SIG-M5 (cell line): Measurements from ENCODE around the gene NMNAT2.

Experiments
- DNase-seq: peaks from one replicate; lab custom pipeline; 2025; lab: John Stamatoyannopoulos, UW

NMNAT2 gene

DNA sequence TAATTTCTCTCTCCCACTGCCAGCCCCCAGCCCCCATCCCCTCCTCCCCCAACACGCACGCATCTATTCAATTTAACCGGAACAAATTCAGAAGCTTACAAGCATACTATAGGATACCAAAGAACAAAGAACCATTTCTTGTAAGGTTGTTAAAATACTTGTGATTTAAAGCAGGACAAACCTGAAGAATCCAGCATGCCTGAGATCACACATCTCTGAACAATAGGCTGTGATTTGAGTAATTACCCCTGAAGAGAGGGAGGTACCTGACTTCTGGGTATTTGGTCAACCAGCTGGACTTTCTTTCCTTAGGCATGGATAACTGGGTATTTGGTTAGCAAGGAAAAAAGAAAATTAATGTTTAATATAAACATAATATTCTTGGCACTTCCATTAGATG is 105.1 kb downstream of the NMNAT2 start:
- no peak for DNase-seq

GRCh38 chr1:183310753-183311479 is 107.3 kb downstream of the NMNAT2 start:
- no peak for DNase-seq

GRCh38 chr1:183308719-183309118 is 109.5 kb downstream of the NMNAT2 start:
- no peak for DNase-seq

DNA sequence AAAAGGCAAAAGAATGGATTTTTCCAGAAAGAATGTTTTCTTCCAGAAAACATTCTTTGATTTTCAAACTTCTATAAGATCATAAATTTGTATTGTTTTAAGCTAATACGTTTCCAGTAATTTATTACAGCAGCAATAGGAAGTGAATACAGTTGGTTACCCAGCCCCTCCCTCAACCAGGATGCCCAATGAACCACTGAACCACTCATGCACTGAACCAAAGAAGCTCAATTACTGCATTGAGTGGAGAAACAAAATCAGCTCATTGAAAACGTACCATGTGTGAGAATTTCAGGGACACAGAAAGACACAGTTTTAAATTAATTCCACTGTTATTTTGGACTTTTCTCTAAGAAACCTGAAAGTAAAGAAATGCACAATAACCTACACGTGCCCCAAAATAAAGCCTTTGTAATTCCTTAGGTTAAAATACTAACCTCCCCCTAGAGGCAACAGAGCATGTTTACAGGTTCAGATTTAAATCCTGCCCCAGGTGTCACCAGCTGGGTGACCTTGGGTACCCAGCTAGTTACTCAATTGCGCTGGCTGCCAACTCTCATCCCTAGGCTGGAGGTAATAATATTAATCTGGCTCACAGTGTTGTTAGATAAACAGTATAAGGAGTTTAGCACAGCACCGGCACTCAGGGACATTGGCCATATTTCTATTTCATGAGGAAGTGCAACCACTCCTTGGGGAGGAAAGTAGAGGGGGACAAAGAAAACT is 111.7 kb downstream of the NMNAT2 start:
- no peak for DNase-seq

- no peak for DNase-seq
Observed at GRCh38 chr1:183304440-183305107, 113.6 kb downstream of the NMNAT2 start.

- DNase-seq, result no peak
Observed at GRCh38 chr1:183303901-183304300, 114.3 kb downstream of the NMNAT2 start.

DNA sequence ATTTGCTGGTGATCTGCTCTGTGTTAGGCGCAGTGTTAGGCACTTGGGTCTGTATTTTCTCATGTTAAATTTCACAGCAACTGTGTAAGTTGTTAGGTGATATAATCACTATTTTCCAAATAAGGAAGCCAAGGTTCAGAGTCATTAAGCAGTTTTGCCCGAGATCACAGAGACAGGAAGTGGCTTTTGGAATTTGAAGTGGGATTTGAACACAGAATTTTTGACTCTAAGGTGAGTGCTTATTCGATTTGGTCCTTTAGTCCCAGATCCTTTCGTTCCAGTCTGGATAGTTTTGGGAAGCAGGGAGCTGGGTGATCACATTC is 114.9 kb downstream of the NMNAT2 start:
- no peak for DNase-seq

GRCh38 chr1:183302452-183303322 is 115.5 kb downstream of the NMNAT2 start:
- DNase-seq, result no peak

- DNase-seq, result no peak
Observed at GRCh38 chr1:183301239-183301638, 116.9 kb downstream of the NMNAT2 start.

DNA sequence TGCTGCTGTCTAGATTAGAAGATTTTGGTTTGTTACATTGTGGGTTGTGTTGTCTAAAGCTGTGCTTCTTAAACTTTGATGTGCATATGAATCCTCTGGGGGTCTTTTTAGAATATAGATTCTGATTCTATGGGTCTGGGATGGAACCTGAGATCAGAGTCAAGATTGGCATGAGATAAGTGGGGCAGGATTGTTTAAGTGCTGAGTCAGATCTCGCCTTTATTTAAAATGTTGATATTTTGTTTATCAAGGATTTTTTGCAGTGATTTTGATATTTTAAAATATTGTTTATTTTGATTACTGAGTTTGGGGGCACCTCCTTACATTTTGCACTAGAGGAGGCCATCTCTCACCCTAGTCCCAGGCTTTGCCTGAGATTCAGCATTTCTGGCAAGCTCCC is 117.4 kb downstream of the NMNAT2 start:
- DNase-seq, result no peak

- DNase-seq, result no peak
Observed at GRCh38 chr1:183300395-183300794, 117.8 kb downstream of the NMNAT2 start.

DNA sequence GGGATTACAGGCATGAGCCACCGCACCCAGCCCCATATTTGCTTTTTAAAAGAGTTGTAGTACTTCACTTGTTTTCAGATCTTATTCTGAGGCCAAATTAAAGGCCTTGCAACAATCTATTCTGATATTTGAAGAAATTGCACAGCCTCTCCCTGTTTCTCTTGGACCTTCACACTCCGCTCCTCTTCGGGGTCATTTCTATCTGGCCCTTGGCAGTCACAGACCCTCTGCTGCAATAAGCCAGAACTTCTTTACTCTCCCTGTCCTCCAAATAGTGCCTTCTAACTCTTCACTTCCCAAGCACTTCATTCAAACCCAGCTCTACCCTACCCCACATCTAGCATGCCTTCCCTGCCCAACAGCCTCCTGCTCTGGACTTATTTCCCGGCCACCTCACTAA is 121.4 kb downstream of the NMNAT2 start:
- DNase-seq, result no peak

GRCh38 chr1:183295521-183295920 is 122.7 kb downstream of the NMNAT2 start:
- DNase-seq, result no peak

DNA sequence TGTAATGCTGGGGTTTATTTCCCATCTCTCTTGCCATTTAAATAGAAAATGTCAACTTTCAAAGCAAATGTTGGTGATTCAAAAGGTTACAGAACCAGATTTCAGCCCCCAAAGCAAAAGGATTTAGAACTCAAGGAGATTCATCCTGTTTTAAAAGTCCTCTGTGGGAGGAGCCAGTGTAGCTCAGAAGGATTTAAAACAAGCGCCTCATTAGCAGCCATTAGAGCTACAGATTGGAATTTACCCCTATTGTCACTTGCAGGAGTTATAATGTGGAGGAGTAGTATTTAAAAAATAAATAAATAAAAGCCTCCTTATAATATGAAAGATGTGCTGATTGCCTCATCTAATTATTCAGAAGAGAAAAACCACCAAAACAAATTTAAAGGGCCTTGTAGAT is 124.3 kb downstream of the NMNAT2 start:
- DNase-seq, result no peak

DNA sequence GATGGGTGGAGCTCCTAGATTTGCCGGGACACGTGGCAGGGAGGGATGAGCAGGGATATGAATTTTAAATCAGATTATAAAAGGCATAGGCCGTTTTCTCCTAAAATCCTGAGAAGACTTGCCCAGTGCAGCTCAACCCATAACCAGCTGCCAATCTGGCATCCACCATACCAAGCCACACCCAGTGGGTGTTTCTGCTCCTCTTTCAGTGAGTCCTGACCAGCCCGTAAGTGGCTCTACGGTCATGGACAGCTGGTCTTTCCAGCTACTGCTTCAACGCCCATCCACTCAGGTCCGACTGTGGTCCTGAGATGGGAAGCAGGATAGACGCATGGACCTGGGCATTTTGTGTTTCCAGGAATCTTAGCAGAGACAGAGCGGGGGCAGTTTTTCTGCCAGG is 124.9 kb downstream of the NMNAT2 start:
- DNase-seq, result no peak

DNA sequence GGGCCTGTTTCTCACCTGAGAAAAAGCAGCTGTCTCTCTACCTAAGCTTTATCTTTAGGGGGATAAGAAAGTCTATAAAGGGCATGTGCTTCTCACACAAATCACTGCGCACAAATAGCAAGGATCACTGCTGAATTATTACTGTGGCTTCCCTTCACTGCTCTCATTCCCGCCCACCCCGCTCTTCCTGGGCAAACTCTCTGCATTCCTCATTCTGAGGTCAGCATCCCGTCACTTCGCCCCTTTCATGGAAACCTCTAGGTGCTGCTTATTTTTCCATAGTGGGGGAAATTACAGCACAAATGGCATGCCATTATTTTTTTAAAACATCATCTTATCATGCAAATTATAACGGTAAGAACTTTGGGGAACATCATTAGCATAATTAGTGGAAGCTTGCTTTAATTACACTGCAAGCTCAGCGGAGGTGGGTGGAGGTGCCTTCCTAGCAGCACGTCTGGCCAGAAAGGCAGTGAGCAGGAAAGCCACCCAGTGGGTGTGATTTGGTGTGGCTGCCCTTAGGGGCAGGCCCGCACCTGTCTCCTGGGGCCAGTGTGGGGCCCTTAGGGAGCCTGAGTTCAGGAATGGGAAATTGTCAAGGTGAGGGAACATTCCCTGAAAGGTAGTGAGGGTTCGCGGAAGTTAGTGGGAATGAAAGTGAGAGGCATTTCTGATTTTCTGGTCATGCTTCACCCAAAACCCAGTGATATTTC is 126.2 kb downstream of the NMNAT2 start:
- no peak for DNase-seq

- no peak for DNase-seq
Observed at GRCh38 chr1:183291216-183291762, 126.9 kb downstream of the NMNAT2 start.

DNA sequence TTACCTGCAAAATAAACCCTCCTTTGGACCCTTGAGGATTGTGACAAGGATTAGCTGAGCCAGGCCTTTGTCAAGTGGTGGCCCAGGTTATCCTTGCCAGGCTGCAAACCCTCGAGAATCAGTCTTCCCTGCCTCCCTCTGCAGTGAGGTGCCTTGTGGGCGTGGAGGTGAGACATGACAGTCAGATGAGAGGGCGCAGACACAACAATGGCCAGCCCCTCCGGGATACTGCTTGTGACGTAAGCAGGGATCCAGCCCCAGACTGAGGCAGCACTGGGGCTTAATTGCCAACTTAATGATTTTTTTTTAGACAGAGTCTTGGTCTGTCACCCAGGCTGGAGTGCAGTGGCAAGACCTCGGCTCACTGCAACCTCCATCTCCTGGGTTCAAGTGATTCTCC is 127.6 kb downstream of the NMNAT2 start:
- no peak for DNase-seq

DNA sequence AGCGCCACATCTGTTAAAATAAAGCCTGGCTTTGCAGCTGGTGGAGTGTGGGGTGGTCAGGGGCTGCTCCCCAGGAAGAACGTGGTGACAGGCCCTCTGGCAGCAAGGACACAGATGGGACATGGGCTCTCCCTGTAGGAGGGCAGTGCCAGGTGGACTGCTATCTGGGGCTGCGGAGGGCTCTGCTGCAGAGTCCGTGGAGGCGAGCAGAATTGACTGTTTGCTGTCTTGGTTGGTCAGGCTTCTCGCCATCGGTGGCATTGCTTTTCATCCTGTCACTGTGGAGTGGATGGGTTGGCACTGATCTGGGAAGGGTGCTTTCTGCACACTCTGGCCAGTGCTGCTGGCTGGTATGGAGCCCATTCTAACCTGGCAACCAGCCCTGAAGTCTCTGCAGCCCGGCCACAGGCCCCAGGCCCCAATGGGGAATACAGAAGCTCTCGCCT is 129.1 kb downstream of the NMNAT2 start:
- no peak for DNase-seq

DNA sequence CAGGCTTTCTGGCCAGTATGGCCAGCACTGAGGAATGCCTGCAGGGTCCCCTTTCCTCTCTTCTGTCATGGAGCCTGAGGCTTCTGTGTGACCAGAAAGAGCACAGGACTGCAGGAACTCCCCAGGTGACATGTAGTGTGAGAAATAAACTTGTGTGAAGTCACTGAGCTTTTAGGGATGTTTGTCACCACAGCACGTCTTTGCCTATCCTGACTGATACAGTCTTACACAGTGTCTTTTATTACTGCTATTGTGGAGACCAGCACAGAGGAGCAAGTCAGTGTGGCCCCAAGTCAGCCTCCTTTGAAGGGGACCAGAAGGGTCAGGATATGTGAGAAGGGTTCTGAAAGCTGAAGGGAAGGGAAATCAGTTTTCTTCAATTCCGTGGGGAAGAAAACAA is 129.6 kb downstream of the NMNAT2 start:
- DNase-seq, result no peak

GRCh38 chr1:183287191-183287675 is 130.9 kb downstream of the NMNAT2 start:
- DNase-seq, result no peak
